ENCODE results near the gene PKD2.

PKD2 gene

GRCh38 chr4:88007304-88008121 lies at the start of gene PKD2:
Gene PKD2, plus strand, starts transcription at chr4:88007635. Its CDS starts 99 bp downstream, at chr4:88007734.
- peak within 1 kb of the TSS in 4 of 5 donors; percentile 55 to 77 (median 67) for H3K9ac ChIP-seq (ENCODE audit: low read length in 5 of 5)
- H3K36me3 ChIP-seq (ENCODE audit: control insufficient read depth in 5 of 5, insufficient read depth in 5 of 5, low read length in 5 of 5) = no peaks in the 10 kb centered on the region
- H3K9me3 ChIP-seq (ENCODE audit: control insufficient read depth in 5 of 5, low read length in 5 of 5) = no peaks in the 10 kb centered on the region
- no peaks in the 10 kb centered on the region for H3K27me3 ChIP-seq (ENCODE audit: control insufficient read depth in 5 of 5, insufficient read depth in 4 of 5, low read length in 5 of 5)
- peak within 1 kb of the TSS; percentile 77 to 87 (median 85) for H3K4me3 ChIP-seq (ENCODE audit: low read depth in 1 of 5, low read length in 5 of 5)
- H3K4me1 ChIP-seq (ENCODE audit: control insufficient read depth in 5 of 5, insufficient read depth in 5 of 5, low read length in 5 of 5) = peaks cover 3 to 52% (median 39%) of the 10 kb centered on the region in 5 donors
- H3K27ac ChIP-seq (ENCODE audit: low read depth, low read length) = peak within 1 kb of the TSS; percentile 16

GRCh38 chr4:87961993-87962392 lies 45.4 kb upstream of the PKD2 start:
- no peaks in the 10 kb centered on the region for H3K27me3 ChIP-seq (ENCODE audit: control insufficient read depth in 5 of 5, insufficient read depth in 4 of 5, low read length in 5 of 5)
- H3K9ac ChIP-seq (ENCODE audit: low read length in 5 of 5) = no peak overlapping the region
- no peaks in the 10 kb centered on the region for H3K9me3 ChIP-seq (ENCODE audit: control insufficient read depth in 5 of 5, low read length in 5 of 5)
- no peak overlapping the region for H3K4me3 ChIP-seq (ENCODE audit: low read depth in 1 of 5, low read length in 5 of 5)
- H3K4me1 ChIP-seq (ENCODE audit: control insufficient read depth in 5 of 5, insufficient read depth in 5 of 5, low read length in 5 of 5) = no peaks in the 10 kb centered on the region
- no peaks in the 10 kb centered on the region for H3K36me3 ChIP-seq (ENCODE audit: control insufficient read depth in 5 of 5, insufficient read depth in 5 of 5, low read length in 5 of 5)
- H3K27ac ChIP-seq (ENCODE audit: low read depth, low read length) = no peak overlapping the region

- no peak overlapping the region for H3K9ac ChIP-seq (ENCODE audit: low read length in 5 of 5)
- H3K36me3 ChIP-seq (ENCODE audit: control insufficient read depth in 5 of 5, insufficient read depth in 5 of 5, low read length in 5 of 5) = no peaks in the 10 kb centered on the region
- H3K27me3 ChIP-seq (ENCODE audit: control insufficient read depth in 5 of 5, insufficient read depth in 4 of 5, low read length in 5 of 5) = no peaks in the 10 kb centered on the region
- no peak overlapping the region for H3K27ac ChIP-seq (ENCODE audit: low read depth, low read length)
- no peaks in the 10 kb centered on the region for H3K4me1 ChIP-seq (ENCODE audit: control insufficient read depth in 5 of 5, insufficient read depth in 5 of 5, low read length in 5 of 5)
- no peaks in the 10 kb centered on the region for H3K9me3 ChIP-seq (ENCODE audit: control insufficient read depth in 5 of 5, low read length in 5 of 5)
- H3K4me3 ChIP-seq (ENCODE audit: low read depth in 1 of 5, low read length in 5 of 5) = no peak overlapping the region
Measured at GRCh38 chr4:87962398-87963146, 44.9 kb upstream of the PKD2 start.

- Histone ChIP-seq H3K4me1 (ENCODE audit: control insufficient read depth in 5 of 5, insufficient read depth in 5 of 5, low read length in 5 of 5) (no peaks in the 10 kb centered on the region), H3K9me3 (ENCODE audit: control insufficient read depth in 5 of 5, low read length in 5 of 5) (no peaks in the 10 kb centered on the region), H3K4me3 (ENCODE audit: low read depth in 1 of 5, low read length in 5 of 5) (no peak overlapping the region), H3K27me3 (ENCODE audit: control insufficient read depth in 5 of 5, insufficient read depth in 4 of 5, low read length in 5 of 5) (no peaks in the 10 kb centered on the region), H3K36me3 (ENCODE audit: control insufficient read depth in 5 of 5, insufficient read depth in 5 of 5, low read length in 5 of 5) (no peaks in the 10 kb centered on the region), H3K9ac (ENCODE audit: low read length in 5 of 5) (no peak overlapping the region), H3K27ac (ENCODE audit: low read depth, low read length) (no peak overlapping the region)
Measured at GRCh38 chr4:87965501-87965975, 41.9 kb upstream of the PKD2 start.

GRCh38 chr4:87966095-87966496 lies 41.3 kb upstream of the PKD2 start:
- no peaks in the 10 kb centered on the region for H3K27me3 ChIP-seq (ENCODE audit: control insufficient read depth in 5 of 5, insufficient read depth in 4 of 5, low read length in 5 of 5)
- H3K4me1 ChIP-seq (ENCODE audit: control insufficient read depth in 5 of 5, insufficient read depth in 5 of 5, low read length in 5 of 5) = no peaks in the 10 kb centered on the region
- no peak overlapping the region for H3K27ac ChIP-seq (ENCODE audit: low read depth, low read length)
- no peaks in the 10 kb centered on the region for H3K36me3 ChIP-seq (ENCODE audit: control insufficient read depth in 5 of 5, insufficient read depth in 5 of 5, low read length in 5 of 5)
- no peaks in the 10 kb centered on the region for H3K9me3 ChIP-seq (ENCODE audit: control insufficient read depth in 5 of 5, low read length in 5 of 5)
- no peak overlapping the region for H3K9ac ChIP-seq (ENCODE audit: low read length in 5 of 5)
- no peak overlapping the region for H3K4me3 ChIP-seq (ENCODE audit: low read depth in 1 of 5, low read length in 5 of 5)

GRCh38 chr4:87967193-87967592 lies 40.2 kb upstream of the PKD2 start:
- Histone ChIP-seq H3K36me3 (ENCODE audit: control insufficient read depth in 5 of 5, insufficient read depth in 5 of 5, low read length in 5 of 5) (no peaks in the 10 kb centered on the region), H3K9ac (ENCODE audit: low read length in 5 of 5) (no peak overlapping the region), H3K9me3 (ENCODE audit: control insufficient read depth in 5 of 5, low read length in 5 of 5) (no peaks in the 10 kb centered on the region), H3K27ac (ENCODE audit: low read depth, low read length) (no peak overlapping the region), H3K4me1 (ENCODE audit: control insufficient read depth in 5 of 5, insufficient read depth in 5 of 5, low read length in 5 of 5) (no peaks in the 10 kb centered on the region), H3K4me3 (ENCODE audit: low read depth in 1 of 5, low read length in 5 of 5) (no peak overlapping the region), H3K27me3 (ENCODE audit: control insufficient read depth in 5 of 5, insufficient read depth in 4 of 5, low read length in 5 of 5) (no peaks in the 10 kb centered on the region)

DNA sequence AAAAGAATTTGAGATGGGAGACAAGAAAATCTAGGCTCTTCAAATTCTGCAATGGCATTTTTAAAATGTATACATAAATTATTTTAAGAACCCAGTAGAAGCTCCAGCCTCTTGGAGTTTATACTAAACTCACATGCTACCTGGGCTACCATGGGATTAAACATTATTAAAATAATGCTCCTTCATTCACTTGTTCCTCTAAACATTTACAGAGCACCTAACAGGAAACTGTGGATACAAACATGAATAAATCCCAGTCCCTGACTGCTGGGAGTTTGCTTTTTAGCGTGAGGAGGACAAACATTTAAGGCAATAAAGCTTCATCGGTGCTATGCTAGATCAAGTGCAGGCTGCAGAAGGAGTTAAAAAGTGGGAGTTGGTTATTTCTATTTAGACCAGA lies 37.3 kb upstream of the PKD2 start:
- Histone ChIP-seq H3K36me3 (ENCODE audit: control insufficient read depth in 5 of 5, insufficient read depth in 5 of 5, low read length in 5 of 5) (no peaks in the 10 kb centered on the region), H3K4me3 (ENCODE audit: low read depth in 1 of 5, low read length in 5 of 5) (no peak overlapping the region), H3K4me1 (ENCODE audit: control insufficient read depth in 5 of 5, insufficient read depth in 5 of 5, low read length in 5 of 5) (peaks cover 0 to 4% (median 3%) of the 10 kb centered on the region in 5 donors), H3K9me3 (ENCODE audit: control insufficient read depth in 5 of 5, low read length in 5 of 5) (no peaks in the 10 kb centered on the region), H3K9ac (ENCODE audit: low read length in 5 of 5) (no peak overlapping the region), H3K27ac (ENCODE audit: low read depth, low read length) (no peak overlapping the region), H3K27me3 (ENCODE audit: control insufficient read depth in 5 of 5, insufficient read depth in 4 of 5, low read length in 5 of 5) (no peaks in the 10 kb centered on the region)

GRCh38 chr4:87971866-87972265 lies 35.6 kb upstream of the PKD2 start:
- peaks cover 0 to 4% (median 3%) of the 10 kb centered on the region in 5 donors for H3K4me1 ChIP-seq (ENCODE audit: control insufficient read depth in 5 of 5, insufficient read depth in 5 of 5, low read length in 5 of 5)
- peaks cover 0 to 6% (median 0%) of the 10 kb centered on the region in 5 donors for H3K27me3 ChIP-seq (ENCODE audit: control insufficient read depth in 5 of 5, insufficient read depth in 4 of 5, low read length in 5 of 5)
- no peak overlapping the region for H3K27ac ChIP-seq (ENCODE audit: low read depth, low read length)
- no peaks in the 10 kb centered on the region for H3K36me3 ChIP-seq (ENCODE audit: control insufficient read depth in 5 of 5, insufficient read depth in 5 of 5, low read length in 5 of 5)
- no peak overlapping the region for H3K4me3 ChIP-seq (ENCODE audit: low read depth in 1 of 5, low read length in 5 of 5)
- no peaks in the 10 kb centered on the region for H3K9me3 ChIP-seq (ENCODE audit: control insufficient read depth in 5 of 5, low read length in 5 of 5)
- H3K9ac ChIP-seq (ENCODE audit: low read length in 5 of 5) = no peak overlapping the region

GRCh38 chr4:87973283-87974169 lies 33.9 kb upstream of the PKD2 start:
- Histone ChIP-seq H3K27me3 (ENCODE audit: control insufficient read depth in 5 of 5, insufficient read depth in 4 of 5, low read length in 5 of 5) (peaks cover 0 to 6% (median 0%) of the 10 kb centered on the region in 5 donors), H3K36me3 (ENCODE audit: control insufficient read depth in 5 of 5, insufficient read depth in 5 of 5, low read length in 5 of 5) (no peaks in the 10 kb centered on the region), H3K4me3 (ENCODE audit: low read depth in 1 of 5, low read length in 5 of 5) (peak overlapping the region in 2 of 5 donors; percentile 32 to 46), H3K9ac (ENCODE audit: low read length in 5 of 5) (no peak overlapping the region), H3K27ac (ENCODE audit: low read depth, low read length) (no peak overlapping the region), H3K9me3 (ENCODE audit: control insufficient read depth in 5 of 5, low read length in 5 of 5) (no peaks in the 10 kb centered on the region), H3K4me1 (ENCODE audit: control insufficient read depth in 5 of 5, insufficient read depth in 5 of 5, low read length in 5 of 5) (peaks cover 0 to 4% (median 3%) of the 10 kb centered on the region in 5 donors)

All from subcutaneous abdominal adipose tissue (tissue), 5 donors.